Stimulated activated memory B cell treated with anti-CD40 and anti-IgM and Interleukin-4, amounts not matched to agents 10 μg/mL and 1 μg/mL and 100 μg/mL, for 72 hours (primary cell): ENCODE data around the gene SRP14.
"Not testable (repeated sequence)": the region's sequence is repeated elsewhere in the genome, so short reads cannot be mapped to it uniquely, and the experiment has no call there.

Experiments
- ATAC-seq: fragments of 150-1000 bp; cut with Tn5 transposase; 2 replicates; pipeline ENCODE4 v1.10.0; 2021
- H3K27ac Mint-ChIP-seq: one replicate; pipeline ENCODE4 v1.8.0; 2022; ENCODE audit warnings: mild to moderate bottlenecking, mixed read lengths
- H3K27me3 Mint-ChIP-seq: one replicate; pipeline ENCODE4 v1.8.0; 2022; ENCODE audit warnings: mixed read lengths
- H3K36me3 Mint-ChIP-seq: one replicate; pipeline ENCODE4 v1.8.0; 2022; ENCODE audit warnings: mixed read lengths
- H3K4me1 Mint-ChIP-seq: one replicate; pipeline ENCODE4 v1.8.0; 2022; ENCODE audit warnings: mixed read lengths
- H3K4me3 Mint-ChIP-seq: one replicate; pipeline ENCODE4 v1.8.0; 2022; ENCODE audit warnings: mild to moderate bottlenecking, moderate library complexity, mixed read lengths
- H3K9me3 Mint-ChIP-seq: one replicate; pipeline ENCODE4 v1.8.0; 2022; ENCODE audit warnings: mixed read lengths

The SRP14 gene

DNA sequence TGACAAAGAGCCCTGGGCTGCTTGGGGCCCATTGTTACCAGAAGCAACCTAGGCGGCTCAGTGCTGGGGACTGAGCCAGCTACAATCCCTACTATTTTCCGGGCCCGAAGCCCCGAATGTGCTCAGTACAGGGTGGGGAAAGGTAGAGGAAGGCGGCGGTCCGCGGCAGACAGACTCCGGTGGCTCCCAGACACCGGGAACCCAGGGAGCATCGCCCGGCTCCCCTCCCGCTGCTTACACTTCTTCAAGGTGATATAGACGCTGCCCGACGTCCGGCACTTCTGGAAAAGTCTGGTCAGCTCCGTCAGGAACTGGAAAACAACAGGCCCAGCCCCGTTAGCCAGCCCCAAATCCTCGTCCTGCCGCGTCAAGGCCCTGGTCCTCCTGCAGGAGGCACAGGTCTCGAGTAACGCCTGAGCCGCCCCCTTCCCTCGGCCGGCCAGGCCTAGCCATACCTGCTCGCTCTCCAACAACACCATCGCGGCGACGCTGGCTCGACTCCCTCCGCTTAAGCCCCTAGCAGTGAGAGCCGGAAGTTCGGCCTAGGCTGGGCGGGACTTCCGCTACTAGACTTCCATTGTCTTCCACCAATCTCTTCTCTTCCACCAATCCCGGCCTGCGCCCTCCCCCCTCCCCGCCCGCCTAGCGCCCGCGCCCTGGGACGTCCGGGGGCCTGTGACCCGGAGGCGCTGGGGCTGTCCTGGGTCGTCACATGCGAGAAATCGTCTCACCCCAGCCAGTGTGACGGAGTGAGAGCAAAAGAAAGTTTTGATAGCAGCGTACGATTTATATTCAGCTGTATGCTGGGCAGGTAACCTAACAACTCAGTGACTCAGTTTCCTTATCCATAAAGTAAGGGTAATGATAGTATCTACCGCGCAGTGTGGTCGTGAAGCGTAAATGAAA lies at the start of gene SRP14:
SRP14 (minus strand) TSS at position 544 of the 906 bp plus-strand sequence; CDS start at position 479, 65 bp downstream.
- H3K27me3 Mint-ChIP-seq, result no peaks in the 10 kb centered on the region
- ATAC-seq, result peak; percentile 99
- H3K27ac Mint-ChIP-seq, result peak within 1 kb of the TSS; percentile 98
- H3K4me1 Mint-ChIP-seq, result peaks cover 36% of the 10 kb centered on the region
- no peaks in the 10 kb centered on the region for H3K9me3 Mint-ChIP-seq
- peaks cover 31% of the 10 kb centered on the region for H3K36me3 Mint-ChIP-seq
- peak within 1 kb of the TSS; percentile 98 for H3K4me3 Mint-ChIP-seq

GRCh38 chr15:40087991-40088928 lies 49.3 kb upstream of the SRP14 start:
- H3K27me3 Mint-ChIP-seq, result no peaks in the 10 kb centered on the region
- ATAC-seq, result peak; percentile 15
- H3K9me3 Mint-ChIP-seq, result no peaks in the 10 kb centered on the region
- peak overlapping the region; percentile 94 for H3K27ac Mint-ChIP-seq
- peaks cover 72% of the 10 kb centered on the region for H3K4me1 Mint-ChIP-seq
- peaks cover 45% of the 10 kb centered on the region for H3K36me3 Mint-ChIP-seq
- H3K4me3 Mint-ChIP-seq, result no peak overlapping the region

DNA sequence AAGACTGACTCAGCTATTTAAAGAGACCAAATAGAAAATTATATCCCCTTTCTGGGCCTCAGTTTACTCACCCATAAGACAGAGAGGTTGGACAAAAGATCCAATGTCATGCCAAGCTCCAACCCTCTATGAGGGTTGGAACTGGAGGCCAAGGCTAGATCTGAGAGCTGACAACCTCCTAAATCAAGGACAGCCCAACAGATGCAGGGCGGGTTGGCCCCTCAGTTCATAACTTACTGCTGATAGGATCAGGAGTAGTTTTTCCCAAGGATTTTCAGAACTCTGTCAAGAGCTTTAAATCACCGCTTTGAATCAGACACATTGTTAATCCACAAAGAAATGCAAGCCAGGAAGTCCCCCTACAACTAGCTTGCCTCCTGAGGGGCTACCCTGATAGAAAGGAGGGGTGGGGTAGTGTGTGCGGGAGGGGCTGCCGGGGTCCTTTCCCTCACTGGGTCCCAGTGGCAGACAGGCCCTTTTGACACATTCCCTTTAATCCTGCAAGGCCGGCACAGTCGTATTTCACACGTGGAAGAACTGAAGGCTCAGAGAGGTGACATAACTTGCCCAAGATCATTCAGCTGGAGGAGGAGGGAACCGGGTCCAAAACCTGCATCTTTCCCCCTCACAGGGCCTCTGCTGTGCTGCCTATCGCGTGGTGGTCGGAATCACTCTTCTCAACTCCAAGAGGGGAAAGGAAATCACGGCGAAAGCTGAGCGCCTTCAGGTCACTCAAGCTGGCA lies 48.3 kb upstream of the SRP14 start:
- no peak for ATAC-seq
- Mint-ChIP-seq H3K27ac (peak overlapping the region; percentile 94), H3K9me3 (no peaks in the 10 kb centered on the region), H3K36me3 (peaks cover 36% of the 10 kb centered on the region), H3K27me3 (no peaks in the 10 kb centered on the region), H3K4me3 (no peak overlapping the region), H3K4me1 (peaks cover 68% of the 10 kb centered on the region)

- H3K27ac Mint-ChIP-seq, result peak overlapping the region; percentile 94
- no peaks in the 10 kb centered on the region for H3K27me3 Mint-ChIP-seq
- ATAC-seq, result no peak
- peaks cover 17% of the 10 kb centered on the region for H3K36me3 Mint-ChIP-seq
- no peaks in the 10 kb centered on the region for H3K9me3 Mint-ChIP-seq
- no peak overlapping the region for H3K4me3 Mint-ChIP-seq
- H3K4me1 Mint-ChIP-seq, result peaks cover 78% of the 10 kb centered on the region
Measured at GRCh38 chr15:40085266-40085665, 46.3 kb upstream of the SRP14 start.

DNA sequence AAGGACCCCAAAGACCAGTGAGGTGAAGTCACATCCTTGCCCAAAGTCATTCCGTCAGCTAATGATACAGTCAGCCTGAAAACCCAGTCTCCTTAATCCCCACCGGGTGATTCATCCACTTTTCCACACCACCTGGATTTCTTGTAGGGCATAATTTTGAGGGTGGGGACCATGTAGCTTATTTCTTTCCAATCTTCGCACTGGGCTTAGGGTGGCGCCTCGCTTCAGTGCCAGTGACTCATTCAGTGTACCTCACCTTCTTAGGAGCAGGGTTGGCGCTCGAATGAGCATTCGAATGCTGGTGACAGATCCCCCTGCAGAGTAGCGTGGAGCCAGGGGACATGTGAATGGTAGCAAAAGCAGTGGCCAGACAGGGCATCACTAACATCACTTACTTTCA lies 45.7 kb upstream of the SRP14 start:
- no peak for ATAC-seq
- Mint-ChIP-seq H3K4me3 (no peak overlapping the region), H3K4me1 (peaks cover 76% of the 10 kb centered on the region), H3K27ac (peak overlapping the region; percentile 94), H3K9me3 (no peaks in the 10 kb centered on the region), H3K27me3 (no peaks in the 10 kb centered on the region), H3K36me3 (peaks cover 11% of the 10 kb centered on the region)

DNA sequence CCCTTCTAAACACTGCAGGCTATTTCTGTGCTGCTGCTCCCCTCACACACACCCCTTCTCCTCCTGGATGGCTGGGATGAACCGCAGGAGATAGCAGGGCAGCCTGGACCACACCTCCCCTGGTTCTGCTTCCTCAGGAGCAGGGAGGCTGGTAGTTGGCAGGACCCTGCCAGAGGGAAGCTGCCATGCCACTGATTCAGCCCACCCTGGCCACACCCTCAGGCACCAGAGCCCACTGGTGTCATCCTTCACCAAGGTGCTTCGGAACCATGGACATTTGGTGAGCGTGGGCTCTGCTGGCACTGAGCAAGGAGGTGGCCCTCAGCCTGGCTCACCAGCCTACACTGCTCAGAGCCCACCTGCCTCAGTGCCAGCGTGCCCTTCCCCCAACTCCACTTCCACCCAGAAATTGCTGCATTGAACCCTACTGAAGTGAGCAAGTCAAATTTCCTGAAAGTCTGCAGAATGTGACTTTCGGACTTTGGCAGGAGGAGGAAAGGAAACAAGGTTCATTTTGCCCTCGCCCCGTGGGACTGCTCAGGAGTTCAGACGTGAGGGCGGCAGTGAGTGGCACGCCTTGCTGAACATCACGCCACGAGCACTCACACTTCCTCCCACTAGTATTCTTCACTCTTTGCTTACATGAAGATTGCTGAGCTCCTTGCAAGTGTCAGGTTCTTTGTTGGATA lies 43.4 kb upstream of the SRP14 start:
- Mint-ChIP-seq H3K36me3 (no peaks in the 10 kb centered on the region), H3K9me3 (no peaks in the 10 kb centered on the region), H3K4me3 (peak overlapping the region; percentile 1), H3K27me3 (no peaks in the 10 kb centered on the region), H3K27ac (peak overlapping the region; percentile 94), H3K4me1 (peaks cover 56% of the 10 kb centered on the region)
- ATAC-seq, result peak; percentile 93

DNA sequence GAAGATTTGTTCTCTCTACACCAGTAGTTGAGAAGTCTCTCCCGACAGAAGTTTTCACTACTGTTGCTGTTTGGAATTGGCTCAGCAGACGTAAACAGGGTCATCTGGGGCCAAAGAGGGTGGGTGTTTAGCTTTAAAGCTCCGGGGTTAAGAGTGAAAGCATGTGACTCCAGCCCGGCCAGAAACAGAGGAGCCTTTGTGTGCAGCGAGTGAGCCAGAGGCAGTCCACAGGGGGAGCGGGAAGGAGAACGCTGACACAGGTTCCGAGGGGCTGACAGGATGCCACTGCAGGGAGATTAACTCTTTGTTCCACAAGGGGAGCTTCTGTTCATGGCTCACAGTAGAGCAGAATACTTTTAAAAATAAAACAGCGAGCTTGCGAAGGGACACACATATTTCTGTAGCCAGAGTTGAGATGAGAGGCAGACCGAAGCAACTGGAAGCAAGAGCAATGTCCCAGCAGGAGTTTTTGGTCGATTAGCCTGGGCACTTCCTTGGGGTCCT lies 42.8 kb upstream of the SRP14 start:
- H3K27ac Mint-ChIP-seq, result peak overlapping the region; percentile 94
- H3K27me3 Mint-ChIP-seq, result no peaks in the 10 kb centered on the region
- peak; percentile 18 for ATAC-seq
- peaks cover 53% of the 10 kb centered on the region for H3K4me1 Mint-ChIP-seq
- H3K36me3 Mint-ChIP-seq, result no peaks in the 10 kb centered on the region
- H3K4me3 Mint-ChIP-seq, result peak overlapping the region; percentile 60
- H3K9me3 Mint-ChIP-seq, result no peaks in the 10 kb centered on the region

GRCh38 chr15:40080847-40081246 lies 41.9 kb upstream of the SRP14 start:
- no peaks in the 10 kb centered on the region for H3K36me3 Mint-ChIP-seq
- H3K9me3 Mint-ChIP-seq, result no peaks in the 10 kb centered on the region
- peak overlapping the region; percentile 67 for H3K4me3 Mint-ChIP-seq
- no peak for ATAC-seq
- peaks cover 52% of the 10 kb centered on the region for H3K4me1 Mint-ChIP-seq
- no peaks in the 10 kb centered on the region for H3K27me3 Mint-ChIP-seq
- H3K27ac Mint-ChIP-seq, result peak overlapping the region; percentile 94

- H3K36me3 Mint-ChIP-seq, result no peaks in the 10 kb centered on the region
- peaks cover 52% of the 10 kb centered on the region for H3K4me1 Mint-ChIP-seq
- no peaks in the 10 kb centered on the region for H3K27me3 Mint-ChIP-seq
- no peak overlapping the region for H3K4me3 Mint-ChIP-seq
- no peaks in the 10 kb centered on the region for H3K9me3 Mint-ChIP-seq
- ATAC-seq, result no peak
- peak overlapping the region; percentile 94 for H3K27ac Mint-ChIP-seq
Measured at GRCh38 chr15:40080104-40080503, 41.1 kb upstream of the SRP14 start.

DNA sequence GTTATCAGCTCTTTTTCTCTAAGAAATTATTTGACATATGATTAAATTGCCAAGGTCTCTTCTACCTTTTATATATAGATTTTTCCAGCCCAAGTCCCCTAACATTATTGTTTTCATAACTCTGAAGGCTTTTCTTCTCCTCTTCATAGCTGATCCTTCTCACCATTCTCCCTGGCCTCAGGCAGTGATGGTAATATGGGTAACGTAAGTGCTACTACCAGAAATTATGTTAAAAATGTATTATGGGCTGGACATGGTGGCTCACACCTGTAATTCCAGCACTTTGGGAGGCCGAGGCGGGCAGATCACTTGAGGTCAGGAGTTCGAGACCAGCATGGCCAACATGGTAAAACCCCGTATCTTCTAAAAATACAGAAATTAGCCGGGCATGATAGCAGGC lies 40.5 kb upstream of the SRP14 start:
- peak overlapping the region; percentile 94 for H3K27ac Mint-ChIP-seq
- no peaks in the 10 kb centered on the region for H3K36me3 Mint-ChIP-seq
- peaks cover 46% of the 10 kb centered on the region for H3K4me1 Mint-ChIP-seq
- ATAC-seq, result no peak
- H3K9me3 Mint-ChIP-seq, result no peaks in the 10 kb centered on the region
- H3K27me3 Mint-ChIP-seq, result no peaks in the 10 kb centered on the region
- H3K4me3 Mint-ChIP-seq, result no peak overlapping the region

DNA sequence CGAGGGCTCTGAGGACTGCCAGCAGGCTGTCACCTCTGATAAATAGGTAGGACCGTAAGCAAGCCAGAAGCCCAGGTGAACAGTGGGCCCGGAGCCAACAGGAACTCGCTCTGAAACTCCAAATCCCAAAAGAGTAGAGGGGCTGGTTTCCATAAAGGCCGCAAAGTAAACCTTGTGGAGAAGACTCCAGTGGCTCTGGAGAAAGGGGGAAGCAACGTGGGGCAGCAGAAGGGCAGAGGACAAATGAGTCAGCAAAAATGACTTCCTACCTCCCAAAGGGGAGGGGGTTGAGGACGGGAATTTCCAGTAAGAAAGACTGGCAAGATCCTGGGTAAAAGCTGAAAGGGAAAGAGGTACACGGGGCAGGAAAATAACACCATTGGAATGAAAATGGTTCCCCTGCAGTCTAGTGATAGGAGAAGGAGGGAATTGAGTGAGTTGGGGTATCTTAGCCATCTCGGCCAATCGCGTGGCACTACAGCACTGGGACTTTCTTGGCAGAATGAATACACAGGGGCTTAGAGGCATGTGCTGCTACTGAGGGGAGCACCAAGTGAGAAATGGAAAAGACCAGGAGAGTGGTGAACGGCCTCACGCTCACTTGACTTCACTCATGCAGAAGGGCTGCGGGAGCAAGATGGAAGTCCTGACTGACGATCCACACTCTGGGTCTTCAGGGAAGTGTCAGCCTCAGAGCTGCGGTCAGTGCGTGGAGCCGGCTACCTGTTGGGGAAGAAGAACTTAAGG lies 36.5 kb upstream of the SRP14 start:
- ATAC-seq, result no peak
- H3K36me3 Mint-ChIP-seq, result no peaks in the 10 kb centered on the region
- H3K4me3 Mint-ChIP-seq, result no peak overlapping the region
- no peaks in the 10 kb centered on the region for H3K27me3 Mint-ChIP-seq
- peaks cover 23% of the 10 kb centered on the region for H3K4me1 Mint-ChIP-seq
- H3K9me3 Mint-ChIP-seq, result no peaks in the 10 kb centered on the region
- H3K27ac Mint-ChIP-seq, result peak overlapping the region; percentile 38

DNA sequence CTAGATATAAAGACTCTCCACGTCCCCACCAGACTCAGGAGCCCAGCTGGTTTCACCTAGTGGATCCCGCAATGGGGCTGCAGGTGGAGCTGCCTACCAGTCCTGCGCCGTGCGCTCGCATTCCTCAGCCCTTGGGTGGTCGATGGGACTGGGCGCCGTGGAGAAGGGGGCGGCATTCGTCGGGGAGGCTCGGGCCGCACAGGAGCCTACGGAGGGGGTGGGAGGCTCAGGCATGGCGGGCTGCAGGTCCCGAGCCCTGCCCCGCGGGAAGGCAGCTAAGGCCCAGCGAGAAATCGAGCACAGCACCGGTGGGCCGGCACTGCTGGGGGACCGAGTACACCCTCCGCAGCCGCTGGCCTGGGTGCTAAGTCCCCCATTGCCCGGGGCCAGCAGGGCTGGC lies 35.7 kb upstream of the SRP14 start:
- not testable (repeated sequence) for H3K36me3 Mint-ChIP-seq, H3K9me3 Mint-ChIP-seq, ATAC-seq, H3K4me3 Mint-ChIP-seq, H3K27me3 Mint-ChIP-seq
- peak overlapping the region; percentile 38 for H3K27ac Mint-ChIP-seq
- H3K4me1 Mint-ChIP-seq, result peaks cover 27% of the 10 kb centered on the region

GRCh38 chr15:40073716-40074490 lies 34.9 kb upstream of the SRP14 start:
- H3K4me3 Mint-ChIP-seq, H3K9me3 Mint-ChIP-seq, ATAC-seq, H3K36me3 Mint-ChIP-seq, H3K27me3 Mint-ChIP-seq: not testable (repeated sequence)
- Mint-ChIP-seq H3K4me1 (peaks cover 35% of the 10 kb centered on the region), H3K27ac (peak overlapping the region; percentile 38)
